WTC11 (cell line): ENCODE measurements around the gene CMBL. TPM values are rescaled to one million over a fixed set of nuclear protein-coding genes. Genes with fewer than 3 reads are reported as not detected.

ENCODE experiments used
- ATAC-seq: fragments of 200-7000 bp; cut with Tn5 transposase; 2 replicates; pipeline ENCODE4 v1.10.0; 2021; ENCODE audit warnings: mild to moderate bottlenecking, moderate library complexity
- CTCF ChIA-PET: fragments of 300-600 bp; sonication (Branson Sonifier 250); formaldehyde crosslinking; loops from one replicate; lab custom pipeline; 2021; ENCODE audit warnings: antibody characterized with exemption; lab: Charles Lee
- POLR2A ChIA-PET: fragments of 350-600 bp; sonication (Branson Sonifier 250); formaldehyde crosslinking; loops from one replicate; lab custom pipeline; 2021; ENCODE audit warnings: antibody characterized with exemption; lab: Charles Lee
- DNase-seq: peaks from one replicate; pipeline ENCODE4 v3.0.0; 2021; ENCODE audit warnings: low spot score
- H3K27ac Mint-ChIP-seq: 2 replicates; pipeline ENCODE4 v1.8.0; 2021; ENCODE audit warnings: mixed read lengths
- H3K27me3 Mint-ChIP-seq: 2 replicates; pipeline ENCODE4 v1.8.0; 2021; ENCODE audit warnings: low read depth, mild to moderate bottlenecking, moderate library complexity, mixed read lengths
- H3K36me3 Mint-ChIP-seq: 2 replicates; pipeline ENCODE4 v1.8.0; 2021; ENCODE audit warnings: mixed read lengths
- H3K4me1 Mint-ChIP-seq: 2 replicates; pipeline ENCODE4 v1.8.0; 2022; ENCODE audit warnings: mixed read lengths
- H3K4me3 Mint-ChIP-seq: 2 replicates; pipeline ENCODE4 v1.8.0; 2021; ENCODE audit warnings: mild to moderate bottlenecking, moderate library complexity, mixed read lengths
- H3K9me3 Mint-ChIP-seq: 2 replicates; pipeline ENCODE4 v1.8.0; 2021; ENCODE audit warnings: mixed read lengths
- FOXJ3 ChIP-seq: sonication (generic); formaldehyde crosslinking; IDR thresholded peaks from 2 replicates; pipeline ENCODE4 v1.9.0; 2021; ENCODE audit warnings: missing genetic modification reagents, mild to moderate bottlenecking, borderline replicate concordance
- FOXK1 ChIP-seq: sonication (generic); formaldehyde crosslinking; IDR thresholded peaks from 2 replicates; pipeline ENCODE4 v1.8.0; 2022; ENCODE audit warnings: mild to moderate bottlenecking, moderate library complexity, missing genetic modification reagents
- FOXP1 ChIP-seq: sonication (generic); formaldehyde crosslinking; IDR thresholded peaks from 2 replicates; pipeline ENCODE4 v1.8.0; 2022; ENCODE audit warnings: missing genetic modification reagents, mild to moderate bottlenecking, moderate library complexity, borderline replicate concordance
- MXD4 ChIP-seq: fragments of 250-450 bp; sonication (Bioruptor Pico); IDR thresholded peaks from 2 replicates; pipeline ENCODE4 v1.8.0; 2021; ENCODE audit warnings: mild to moderate bottlenecking, moderate library complexity, borderline replicate concordance
- MYBL2 ChIP-seq: sonication (generic); formaldehyde crosslinking; IDR thresholded peaks from 2 replicates; pipeline ENCODE4 v1.8.1; 2023; ENCODE audit warnings: mild to moderate bottlenecking, moderate library complexity, missing genetic modification reagents
- NR1H2 ChIP-seq: sonication (generic); formaldehyde crosslinking; IDR thresholded peaks from 2 replicates; pipeline ENCODE4 v1.9.0; 2021; ENCODE audit warnings: mild to moderate bottlenecking, moderate library complexity, missing genetic modification reagents
- ZNF232 ChIP-seq: sonication (generic); formaldehyde crosslinking; IDR thresholded peaks from 2 replicates; pipeline ENCODE4 v1.8.0; 2022; ENCODE audit warnings: mild to moderate bottlenecking, missing genetic modification reagents
- ZNF263 ChIP-seq: sonication (generic); formaldehyde crosslinking; IDR thresholded peaks from 2 replicates; pipeline ENCODE4 v1.8.1; 2022; ENCODE audit warnings: low read depth, mild to moderate bottlenecking, moderate library complexity, missing genetic modification reagents
- total RNA-seq: library from RNA; stranded (reverse); gene quantifications from 3 replicates; pipeline ENCODE4 v1.2.3, GENCODE V29; 2021
- TF ChIP-seq, protein P1 (sequence below): sonication (generic); formaldehyde crosslinking; IDR thresholded peaks from 2 replicates; pipeline ENCODE4 v1.8.1; 2023; ENCODE audit warnings: mild to moderate bottlenecking, missing genetic modification reagents
- TF ChIP-seq, protein P2 (sequence below): fragments of 250-450 bp; sonication (Bioruptor Pico); IDR thresholded peaks from 2 replicates; pipeline ENCODE4 v1.8.0; 2021; ENCODE audit warnings: mild to moderate bottlenecking
- TF ChIP-seq, protein P3 (sequence below): sonication (generic); formaldehyde crosslinking; IDR thresholded peaks from 2 replicates; pipeline ENCODE4 v1.8.1; 2023; ENCODE audit warnings: mild to moderate bottlenecking, missing genetic modification reagents
- TF ChIP-seq, protein P4 (sequence below): sonication (generic); formaldehyde crosslinking; IDR thresholded peaks from 2 replicates; pipeline ENCODE4 v1.8.1; 2022; ENCODE audit warnings: missing genetic modification reagents, borderline replicate concordance
- TF ChIP-seq, protein P5 (sequence below): sonication (generic); formaldehyde crosslinking; IDR thresholded peaks from 2 replicates; pipeline ENCODE4 v1.8.0; 2022; ENCODE audit warnings: missing genetic modification reagents
- TF ChIP-seq, protein P6 (sequence below): fragments of 250-450 bp; sonication (Bioruptor Pico); IDR thresholded peaks from 2 replicates; pipeline ENCODE4 v2.1.2; 2022; ENCODE audit warnings: mild to moderate bottlenecking, moderate library complexity

The CMBL gene
- total RNA-seq, 1 experiment from 2014 or later: 34.0 TPM

DNA sequence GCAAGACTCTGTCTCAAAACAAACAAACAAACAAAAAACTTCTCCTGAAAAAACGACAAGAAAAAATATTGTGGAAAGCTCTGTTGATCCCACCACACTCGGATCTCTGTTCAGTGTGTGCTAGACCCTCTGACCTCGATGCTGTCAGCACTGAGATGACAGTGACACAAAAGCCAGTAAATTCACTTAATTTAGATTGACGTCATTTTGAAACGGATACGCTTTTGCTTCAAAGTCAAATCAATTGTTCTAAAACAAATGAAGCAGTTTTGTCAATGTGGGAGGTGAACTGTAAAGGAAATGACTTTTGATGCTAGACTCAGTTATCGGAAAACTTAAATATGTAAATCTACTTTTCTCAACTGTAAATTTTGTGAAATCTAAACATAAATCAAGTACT, 31.0 kb downstream of the CMBL start (continued):
- TF ChIP-seq NR1H2 (CRISPR knock-in tag) (no peak), MYBL2 (CRISPR knock-in tag) (no peak), FOXP1 (no peak)
- TF ChIP-seq, protein P1, sequence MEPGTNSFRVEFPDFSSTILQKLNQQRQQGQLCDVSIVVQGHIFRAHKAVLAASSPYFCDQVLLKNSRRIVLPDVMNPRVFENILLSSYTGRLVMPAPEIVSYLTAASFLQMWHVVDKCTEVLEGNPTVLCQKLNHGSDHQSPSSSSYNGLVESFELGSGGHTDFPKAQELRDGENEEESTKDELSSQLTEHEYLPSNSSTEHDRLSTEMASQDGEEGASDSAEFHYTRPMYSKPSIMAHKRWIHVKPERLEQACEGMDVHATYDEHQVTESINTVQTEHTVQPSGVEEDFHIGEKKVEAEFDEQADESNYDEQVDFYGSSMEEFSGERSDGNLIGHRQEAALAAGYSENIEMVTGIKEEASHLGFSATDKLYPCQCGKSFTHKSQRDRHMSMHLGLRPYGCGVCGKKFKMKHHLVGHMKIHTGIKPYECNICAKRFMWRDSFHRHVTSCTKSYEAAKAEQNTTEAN (CRISPR knock-in tag): no peak

DNA sequence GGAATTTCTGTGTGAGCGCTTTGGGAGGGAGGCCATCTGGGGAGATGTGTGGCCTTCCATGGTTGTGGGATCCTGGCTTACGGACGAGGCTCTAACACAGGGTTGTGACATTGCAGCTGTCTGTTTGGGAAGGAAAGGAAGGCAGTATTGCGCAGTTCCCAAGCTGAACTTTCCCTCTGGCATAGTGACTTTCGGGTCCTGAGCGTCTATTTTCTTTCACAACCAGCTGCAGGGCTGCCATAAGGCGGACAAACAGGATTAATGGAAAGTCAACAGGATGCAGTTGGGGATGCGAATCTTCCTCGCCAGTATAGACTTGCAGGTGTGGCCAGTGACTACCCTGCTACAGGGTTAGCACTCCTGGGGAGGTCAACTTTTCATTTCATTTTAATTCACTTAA, 31.7 kb downstream of the CMBL start:
- no peaks in the 10 kb centered on the region for H3K9me3 Mint-ChIP-seq
- H3K27ac Mint-ChIP-seq: peak overlapping the region; percentile 63; the same call in 1 of the 2 replicates
- ATAC-seq (no peak; the same call in 1 of the 2 replicates), DNase-seq (no peak)
- H3K4me1 Mint-ChIP-seq: peaks cover 30% of the 10 kb centered on the region
- ChIA-PET POLR2A (interaction anchor here (0.6 kb wide), 1 partner anchor 26 kb away, joined by 3 read pairs; the partner anchor contains the start of genes ATPSCKMT and CCT5), CTCF (interaction anchor here (0.8 to 1.4 kb wide), 4 partner anchors 8 to 148 kb away, joined by 3 to 10 read pairs (median 4); no protein-coding TSS in a partner anchor)
- no peak overlapping the region for H3K4me3 Mint-ChIP-seq
- H3K27me3 Mint-ChIP-seq: no peaks in the 10 kb centered on the region; the same call in 1 of the 2 replicates
- peaks cover 7% of the 10 kb centered on the region for H3K36me3 Mint-ChIP-seq
- TF ChIP-seq, protein P2, sequence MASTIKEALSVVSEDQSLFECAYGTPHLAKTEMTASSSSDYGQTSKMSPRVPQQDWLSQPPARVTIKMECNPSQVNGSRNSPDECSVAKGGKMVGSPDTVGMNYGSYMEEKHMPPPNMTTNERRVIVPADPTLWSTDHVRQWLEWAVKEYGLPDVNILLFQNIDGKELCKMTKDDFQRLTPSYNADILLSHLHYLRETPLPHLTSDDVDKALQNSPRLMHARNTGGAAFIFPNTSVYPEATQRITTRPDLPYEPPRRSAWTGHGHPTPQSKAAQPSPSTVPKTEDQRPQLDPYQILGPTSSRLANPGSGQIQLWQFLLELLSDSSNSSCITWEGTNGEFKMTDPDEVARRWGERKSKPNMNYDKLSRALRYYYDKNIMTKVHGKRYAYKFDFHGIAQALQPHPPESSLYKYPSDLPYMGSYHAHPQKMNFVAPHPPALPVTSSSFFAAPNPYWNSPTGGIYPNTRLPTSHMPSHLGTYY (CRISPR knock-in tag): no peak
- TF ChIP-seq, protein P3, sequence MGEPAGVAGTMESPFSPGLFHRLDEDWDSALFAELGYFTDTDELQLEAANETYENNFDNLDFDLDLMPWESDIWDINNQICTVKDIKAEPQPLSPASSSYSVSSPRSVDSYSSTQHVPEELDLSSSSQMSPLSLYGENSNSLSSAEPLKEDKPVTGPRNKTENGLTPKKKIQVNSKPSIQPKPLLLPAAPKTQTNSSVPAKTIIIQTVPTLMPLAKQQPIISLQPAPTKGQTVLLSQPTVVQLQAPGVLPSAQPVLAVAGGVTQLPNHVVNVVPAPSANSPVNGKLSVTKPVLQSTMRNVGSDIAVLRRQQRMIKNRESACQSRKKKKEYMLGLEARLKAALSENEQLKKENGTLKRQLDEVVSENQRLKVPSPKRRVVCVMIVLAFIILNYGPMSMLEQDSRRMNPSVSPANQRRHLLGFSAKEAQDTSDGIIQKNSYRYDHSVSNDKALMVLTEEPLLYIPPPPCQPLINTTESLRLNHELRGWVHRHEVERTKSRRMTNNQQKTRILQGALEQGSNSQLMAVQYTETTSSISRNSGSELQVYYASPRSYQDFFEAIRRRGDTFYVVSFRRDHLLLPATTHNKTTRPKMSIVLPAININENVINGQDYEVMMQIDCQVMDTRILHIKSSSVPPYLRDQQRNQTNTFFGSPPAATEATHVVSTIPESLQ (CRISPR knock-in tag): no peak
- TF ChIP-seq, protein P4, sequence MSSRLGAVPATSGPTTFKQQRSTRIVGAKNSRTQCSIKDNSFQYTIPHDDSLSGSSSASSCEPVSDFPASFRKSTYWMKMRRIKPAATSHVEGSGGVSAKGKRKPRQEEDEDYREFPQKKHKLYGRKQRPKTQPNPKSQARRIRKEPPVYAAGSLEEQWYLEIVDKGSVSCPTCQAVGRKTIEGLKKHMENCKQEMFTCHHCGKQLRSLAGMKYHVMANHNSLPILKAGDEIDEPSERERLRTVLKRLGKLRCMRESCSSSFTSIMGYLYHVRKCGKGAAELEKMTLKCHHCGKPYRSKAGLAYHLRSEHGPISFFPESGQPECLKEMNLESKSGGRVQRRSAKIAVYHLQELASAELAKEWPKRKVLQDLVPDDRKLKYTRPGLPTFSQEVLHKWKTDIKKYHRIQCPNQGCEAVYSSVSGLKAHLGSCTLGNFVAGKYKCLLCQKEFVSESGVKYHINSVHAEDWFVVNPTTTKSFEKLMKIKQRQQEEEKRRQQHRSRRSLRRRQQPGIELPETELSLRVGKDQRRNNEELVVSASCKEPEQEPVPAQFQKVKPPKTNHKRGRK (CRISPR knock-in tag): no peak
- TF ChIP-seq ZNF263 (CRISPR knock-in tag) (no peak), FOXK1 (CRISPR knock-in tag) (no peak), ZNF232 (CRISPR knock-in tag) (no peak), FOXJ3 (CRISPR knock-in tag) (no peak), MXD4 (CRISPR knock-in tag) (no peak)
- TF ChIP-seq, protein P1 (CRISPR knock-in tag): no peak
- TF ChIP-seq, protein P5, sequence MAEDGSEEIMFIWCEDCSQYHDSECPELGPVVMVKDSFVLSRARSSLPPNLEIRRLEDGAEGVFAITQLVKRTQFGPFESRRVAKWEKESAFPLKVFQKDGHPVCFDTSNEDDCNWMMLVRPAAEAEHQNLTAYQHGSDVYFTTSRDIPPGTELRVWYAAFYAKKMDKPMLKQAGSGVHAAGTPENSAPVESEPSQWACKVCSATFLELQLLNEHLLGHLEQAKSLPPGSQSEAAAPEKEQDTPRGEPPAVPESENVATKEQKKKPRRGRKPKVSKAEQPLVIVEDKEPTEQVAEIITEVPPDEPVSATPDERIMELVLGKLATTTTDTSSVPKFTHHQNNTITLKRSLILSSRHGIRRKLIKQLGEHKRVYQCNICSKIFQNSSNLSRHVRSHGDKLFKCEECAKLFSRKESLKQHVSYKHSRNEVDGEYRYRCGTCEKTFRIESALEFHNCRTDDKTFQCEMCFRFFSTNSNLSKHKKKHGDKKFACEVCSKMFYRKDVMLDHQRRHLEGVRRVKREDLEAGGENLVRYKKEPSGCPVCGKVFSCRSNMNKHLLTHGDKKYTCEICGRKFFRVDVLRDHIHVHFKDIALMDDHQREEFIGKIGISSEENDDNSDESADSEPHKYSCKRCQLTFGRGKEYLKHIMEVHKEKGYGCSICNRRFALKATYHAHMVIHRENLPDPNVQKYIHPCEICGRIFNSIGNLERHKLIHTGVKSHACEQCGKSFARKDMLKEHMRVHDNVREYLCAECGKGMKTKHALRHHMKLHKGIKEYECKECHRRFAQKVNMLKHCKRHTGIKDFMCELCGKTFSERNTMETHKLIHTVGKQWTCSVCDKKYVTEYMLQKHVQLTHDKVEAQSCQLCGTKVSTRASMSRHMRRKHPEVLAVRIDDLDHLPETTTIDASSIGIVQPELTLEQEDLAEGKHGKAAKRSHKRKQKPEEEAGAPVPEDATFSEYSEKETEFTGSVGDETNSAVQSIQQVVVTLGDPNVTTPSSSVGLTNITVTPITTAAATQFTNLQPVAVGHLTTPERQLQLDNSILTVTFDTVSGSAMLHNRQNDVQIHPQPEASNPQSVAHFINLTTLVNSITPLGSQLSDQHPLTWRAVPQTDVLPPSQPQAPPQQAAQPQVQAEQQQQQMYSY: no peak
- TF ChIP-seq, protein P6, sequence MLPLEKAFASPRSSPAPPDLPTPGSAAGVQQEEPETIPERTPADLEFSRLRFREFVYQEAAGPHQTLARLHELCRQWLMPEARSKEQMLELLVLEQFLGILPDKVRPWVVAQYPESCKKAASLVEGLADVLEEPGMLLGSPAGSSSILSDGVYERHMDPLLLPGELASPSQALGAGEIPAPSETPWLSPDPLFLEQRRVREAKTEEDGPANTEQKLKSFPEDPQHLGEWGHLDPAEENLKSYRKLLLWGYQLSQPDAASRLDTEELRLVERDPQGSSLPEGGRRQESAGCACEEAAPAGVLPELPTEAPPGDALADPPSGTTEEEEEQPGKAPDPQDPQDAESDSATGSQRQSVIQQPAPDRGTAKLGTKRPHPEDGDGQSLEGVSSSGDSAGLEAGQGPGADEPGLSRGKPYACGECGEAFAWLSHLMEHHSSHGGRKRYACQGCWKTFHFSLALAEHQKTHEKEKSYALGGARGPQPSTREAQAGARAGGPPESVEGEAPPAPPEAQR (CRISPR knock-in tag): no peak
